ENCODE measurements around the gene HERC3.

DNA sequence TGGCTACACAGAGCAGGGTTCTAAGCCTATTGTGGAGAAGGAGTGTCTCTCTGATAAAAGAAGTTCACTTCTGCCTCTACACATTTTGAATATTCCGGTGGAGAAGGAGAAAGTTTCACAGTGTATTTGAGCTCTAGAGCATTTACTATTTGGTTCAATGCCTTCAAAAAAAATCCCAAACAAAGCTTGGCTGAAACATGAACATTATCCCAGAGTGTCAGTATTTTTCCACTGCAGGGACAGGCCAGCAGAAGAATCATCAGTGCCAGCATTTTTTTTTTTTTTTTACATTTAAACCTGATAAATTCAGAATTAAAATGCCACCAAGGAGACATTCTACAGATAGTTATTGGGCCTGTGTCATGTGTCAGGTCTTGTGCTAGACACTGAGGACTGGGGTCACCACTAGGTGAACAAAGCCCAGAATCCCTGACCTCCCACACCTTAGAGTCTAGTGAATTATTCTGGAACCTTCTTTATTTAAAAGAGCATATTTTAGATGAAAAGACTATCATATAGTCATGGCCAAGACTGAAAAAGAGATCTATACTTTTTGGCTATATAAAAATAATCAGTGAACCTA is 153.4 kb downstream of the HERC3 start:
- TF ChIP-seq, protein P1, sequence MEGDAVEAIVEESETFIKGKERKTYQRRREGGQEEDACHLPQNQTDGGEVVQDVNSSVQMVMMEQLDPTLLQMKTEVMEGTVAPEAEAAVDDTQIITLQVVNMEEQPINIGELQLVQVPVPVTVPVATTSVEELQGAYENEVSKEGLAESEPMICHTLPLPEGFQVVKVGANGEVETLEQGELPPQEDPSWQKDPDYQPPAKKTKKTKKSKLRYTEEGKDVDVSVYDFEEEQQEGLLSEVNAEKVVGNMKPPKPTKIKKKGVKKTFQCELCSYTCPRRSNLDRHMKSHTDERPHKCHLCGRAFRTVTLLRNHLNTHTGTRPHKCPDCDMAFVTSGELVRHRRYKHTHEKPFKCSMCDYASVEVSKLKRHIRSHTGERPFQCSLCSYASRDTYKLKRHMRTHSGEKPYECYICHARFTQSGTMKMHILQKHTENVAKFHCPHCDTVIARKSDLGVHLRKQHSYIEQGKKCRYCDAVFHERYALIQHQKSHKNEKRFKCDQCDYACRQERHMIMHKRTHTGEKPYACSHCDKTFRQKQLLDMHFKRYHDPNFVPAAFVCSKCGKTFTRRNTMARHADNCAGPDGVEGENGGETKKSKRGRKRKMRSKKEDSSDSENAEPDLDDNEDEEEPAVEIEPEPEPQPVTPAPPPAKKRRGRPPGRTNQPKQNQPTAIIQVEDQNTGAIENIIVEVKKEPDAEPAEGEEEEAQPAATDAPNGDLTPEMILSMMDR (IDR thresholded peaks at IDR 0.05) = no peak
- TF ChIP-seq EP300 (IDR thresholded peaks at IDR 0.05) (no peak), POLR2AphosphoS5 (IDR thresholded peaks at IDR 0.05) (no peak), POLR2A (IDR thresholded peaks at IDR 0.05) (no peak)
